OCI-LY7 (cell line): ENCODE measurements around the gene ZNF490. TPM values are rescaled to one million over a fixed set of nuclear protein-coding genes. Genes with fewer than 3 reads are reported as not detected.
A peak's percentile ranks its signal among the peaks of the same experiment; 100 is the strongest.

ENCODE experiments used
- BruUV-seq: library from RNA; stranded (reverse); fragments of 400-500 nt; replicated peaks from 2 replicates; lab custom pipeline; 2021; lab: Mats Ljungman, UMichigan
- CTCF ChIA-PET: fragments of 300-600 bp; sonication (Branson Sonifier 250); formaldehyde crosslinking; loops from one replicate; lab custom pipeline; 2022; ENCODE audit warnings: antibody characterized with exemption; ENCODE audit not compliant: unreplicated experiment; lab: Charles Lee
- POLR2A ChIA-PET: fragments of 300-600 bp; sonication (Branson Sonifier 250); formaldehyde crosslinking; loops from one replicate; lab custom pipeline; 2022; ENCODE audit warnings: antibody characterized with exemption; lab: Charles Lee
- DNase-seq: peaks from one replicate; pipeline ENCODE4 v3.0.0-alpha.2; 2015; ENCODE audit warnings: low spot score
- H2AFZ ChIP-seq: fragments of 200-600 bp; sonication (generic), shearing (Covaris generic); 2 replicates; pipeline ENCODE4 v1.6.1; 2014; ENCODE audit warnings: mild to moderate bottlenecking, antibody characterized with exemption, low read length, moderate library complexity
- H3K27ac ChIP-seq: fragments of 200-600 bp; sonication (generic); 2 replicates; pipeline ENCODE4 v1.5.1; 2014; ENCODE audit warnings: mixed run types, low read depth, mild to moderate bottlenecking, moderate library complexity, low read length, inconsistent platforms; ENCODE audit not compliant: poor library complexity, severe bottlenecking
- H3K36me3 ChIP-seq: fragments of 200-600 bp; sonication (generic); 2 replicates; pipeline ENCODE4 v1.6.1; 2014; ENCODE audit warnings: mild to moderate bottlenecking, antibody characterized with exemption, low read length, moderate library complexity, mixed read lengths; ENCODE audit not compliant: insufficient read depth
- H3K4me1 ChIP-seq: fragments of 200-600 bp; sonication (generic); 2 replicates; pipeline ENCODE4 v1.5.1; 2014; ENCODE audit warnings: mild to moderate bottlenecking, low read length; ENCODE audit not compliant: insufficient read depth, poor library complexity, severe bottlenecking
- H3K4me2 ChIP-seq: fragments of 200-600 bp; sonication (generic); 2 replicates; pipeline ENCODE4 v1.6.1; 2014; ENCODE audit warnings: mild to moderate bottlenecking, low read length
- H3K4me3 ChIP-seq: fragments of 200-600 bp; sonication (generic); 2 replicates; pipeline ENCODE4 v1.5.1; 2014; ENCODE audit warnings: mild to moderate bottlenecking, low read depth, low read length; ENCODE audit not compliant: poor library complexity, severe bottlenecking
- H3K79me2 ChIP-seq: fragments of 200-600 bp; sonication (generic); 2 replicates; pipeline ENCODE4 v1.6.1; 2016; ENCODE audit warnings: low read depth, mild to moderate bottlenecking, low read length, moderate library complexity, mixed read lengths; ENCODE audit not compliant: insufficient read depth
- H3K9me2 ChIP-seq: fragments of 200-600 bp; sonication (generic); 2 replicates; pipeline ENCODE4 v1.6.1; 2016; ENCODE audit warnings: mild to moderate bottlenecking, low read length, mixed read lengths; ENCODE audit not compliant: insufficient read depth
- H3K9me3 ChIP-seq: fragments of 200-600 bp; sonication (generic); 2 replicates; pipeline ENCODE4 v1.6.1; 2014; ENCODE audit warnings: mild to moderate bottlenecking, mixed run types, low read length, mixed read lengths
- H4K20me1 ChIP-seq: fragments of 200-600 bp; sonication (generic); 2 replicates; pipeline ENCODE4 v1.6.1; 2014; ENCODE audit warnings: mild to moderate bottlenecking, antibody characterized with exemption, low read length, moderate library complexity, mixed read lengths; ENCODE audit not compliant: insufficient read depth
- CTCF ChIP-seq: fragments of 200-600 bp; sonication (generic); conservative IDR thresholded peaks from 2 replicates; pipeline ENCODE4 v1.5.1; 2014; ENCODE audit warnings: mild to moderate bottlenecking, antibody characterized with exemption, low read length, moderate library complexity, mixed read lengths
- EZH2phosphoT487 ChIP-seq: fragments of 200-600 bp; sonication (generic); IDR thresholded peaks from 2 replicates; pipeline ENCODE4 v1.6.1; 2018; ENCODE audit warnings: low read depth, borderline replicate concordance, mild to moderate bottlenecking, mixed run types, antibody characterized with exemption, low read length, moderate library complexity, mixed read lengths
- intact Hi-C: fragments of 100-400 bp; cut with micrococcal nuclease; formaldehyde crosslinking; loops from one replicate; pipeline ENCODE4 v1.10.0; 2022; ENCODE audit not compliant: unreplicated experiment
- total RNA-seq, 2 experiments: library from RNA; depleted of rRNA in 1 of 2; stranded (reverse); fragments of >200 nt in 1 of 2; shearing (Covaris generic) in 1 of 2; gene quantifications; 2 replicates each; pipeline ENCODE4 v1.2.3, GENCODE V29; 2014 to 2022

Gene ZNF490
- total RNA-seq, 2 experiments from 2014 or later = 8.1 to 8.6 TPM

GRCh38 chr19:12656899-12657571, 46.4 kb upstream of the ZNF490 start:
- no peaks in the 10 kb centered on the region for H3K9me2 ChIP-seq
- intact Hi-C loops = no loop called here

GRCh38 chr19:12655546-12655945, 44.9 kb upstream of the ZNF490 start:
- no peak overlapping the region for H3K4me3 ChIP-seq
- no peak for TF ChIP-seq CTCF
- ChIA-PET CTCF (no interaction called here), POLR2A (interaction anchor here (0.7 kb wide), 1 partner anchor 799 kb away, joined by 3 read pairs; no protein-coding TSS in a partner anchor)
- intact Hi-C loops = no loop called here
- no peak overlapping the region for H3K27ac ChIP-seq
- H4K20me1 ChIP-seq = no peaks in the 10 kb centered on the region
- BruUV-seq = no TSS peak
- peaks cover 58% of the 10 kb centered on the region for H3K36me3 ChIP-seq
- no peak overlapping the region for H2AFZ ChIP-seq
- H3K9me2 ChIP-seq = no peaks in the 10 kb centered on the region
- no peak overlapping the region for H3K4me2 ChIP-seq
- H3K4me1 ChIP-seq = no peaks in the 10 kb centered on the region
- no peaks in the 10 kb centered on the region for H3K79me2 ChIP-seq
- no peak for DNase-seq
- H3K9me3 ChIP-seq = no peaks in the 10 kb centered on the region

More at GRCh38 chr19:12656899-12657571, 46.4 kb upstream of the ZNF490 start:
- Histone ChIP-seq H3K27ac (no peak overlapping the region), H2AFZ (no peak overlapping the region), H3K4me3 (no peak overlapping the region), H3K9me3 (no peaks in the 10 kb centered on the region), H3K79me2 (no peaks in the 10 kb centered on the region), H4K20me1 (no peaks in the 10 kb centered on the region), H3K4me1 (no peaks in the 10 kb centered on the region), H3K4me2 (no peak overlapping the region), H3K36me3 (peaks cover 59% of the 10 kb centered on the region)
- POLR2A ChIA-PET = interaction anchor here (0.6 kb wide), 1 partner anchor 175 kb away, joined by 5 read pairs; no protein-coding TSS in a partner anchor
- TF ChIP-seq CTCF = no peak
- no peak for TF ChIP-seq EZH2phosphoT487
- peak; percentile 36 for DNase-seq
- BruUV-seq = no TSS peak
- CTCF ChIA-PET = no interaction called here

GRCh38 chr19:12652219-12652618, 41.6 kb upstream of the ZNF490 start:
- Histone ChIP-seq H3K27ac (no peak overlapping the region), H3K36me3 (peaks cover 47% of the 10 kb centered on the region), H3K4me3 (no peak overlapping the region), H2AFZ (no peak overlapping the region), H3K4me1 (no peaks in the 10 kb centered on the region), H3K4me2 (no peak overlapping the region), H3K9me3 (no peaks in the 10 kb centered on the region), H4K20me1 (no peaks in the 10 kb centered on the region), H3K79me2 (no peaks in the 10 kb centered on the region), H3K9me2 (no peaks in the 10 kb centered on the region)
- no TSS peak for BruUV-seq
- TF ChIP-seq EZH2phosphoT487 (no peak), CTCF (no peak)
- intact Hi-C loops = no loop called here
- ChIA-PET CTCF (no interaction called here), POLR2A (no interaction called here)
- DNase-seq = no peak
